LNCAP (cell line): ENCODE measurements around the gene IMPG2.

Experiments
- CTCF ChIP-seq: fragments of 450-650 bp; IDR thresholded peaks from 2 replicates; pipeline ENCODE4 v1.5.1; 2017; ENCODE audit warnings: mild to moderate bottlenecking

Gene IMPG2

GRCh38 chr3:101261506-101261905 lies 58.9 kb downstream of the IMPG2 start:
- TF ChIP-seq CTCF = no peak

- no peak for TF ChIP-seq CTCF
These were observed 60.7 kb downstream of the IMPG2 start for GRCh38 chr3:101259485-101260341.

- TF ChIP-seq CTCF = no peak
These were observed 63.9 kb downstream of the IMPG2 start for GRCh38 chr3:101256511-101256910.

GRCh38 chr3:101255441-101255840 lies 64.9 kb downstream of the IMPG2 start:
- TF ChIP-seq CTCF = no peak

- TF ChIP-seq CTCF = no peak
These were observed 67.0 kb downstream of the IMPG2 start for GRCh38 chr3:101253396-101253795.

- no peak for TF ChIP-seq CTCF
These were observed 67.4 kb downstream of the IMPG2 start for GRCh38 chr3:101252945-101253344.

GRCh38 chr3:101252307-101252706 lies 68.1 kb downstream of the IMPG2 start:
- TF ChIP-seq CTCF = no peak
